Ammon's horn (tissue), 1 donor: ENCODE measurements around the gene YTHDC1.
A peak's percentile ranks its signal among the peaks of the same experiment; 100 is the strongest.
"Not testable (repeated sequence)": the region's sequence is repeated elsewhere in the genome, so short reads cannot be mapped to it uniquely, and the experiment has no call there.

Source experiments
- DNase-seq: peaks from one replicate; pipeline ENCODE4 v3.0.0-alpha.2; 2016; ENCODE audit warnings: low spot score

Gene YTHDC1

GRCh38 chr4:68288393-68288740, 61.5 kb downstream of the YTHDC1 start:
- no peak for DNase-seq

- no peak for DNase-seq
These were observed 62.0 kb downstream of the YTHDC1 start for GRCh38 chr4:68287704-68288392.

- no peak for DNase-seq
These were observed 66.2 kb downstream of the YTHDC1 start for GRCh38 chr4:68283714-68284113.

GRCh38 chr4:68283095-68283494, 66.8 kb downstream of the YTHDC1 start:
- DNase-seq, result no peak

- DNase-seq, result not testable (repeated sequence)
These were observed 67.8 kb downstream of the YTHDC1 start for GRCh38 chr4:68281796-68282740.

GRCh38 chr4:68278029-68278428, 71.9 kb downstream of the YTHDC1 start:
- DNase-seq, result no peak

- no peak for DNase-seq
These were observed 72.3 kb downstream of the YTHDC1 start for GRCh38 chr4:68277627-68278026.

- no peak for DNase-seq
These were observed 77.0 kb downstream of the YTHDC1 start for GRCh38 chr4:68272860-68273259.

- no peak for DNase-seq
These were observed 77.5 kb downstream of the YTHDC1 start for GRCh38 chr4:68272380-68272779.

- peak; percentile 65 for DNase-seq
These were observed 78.0 kb downstream of the YTHDC1 start for GRCh38 chr4:68271851-68272357.

GRCh38 chr4:68267433-68267944, 82.4 kb downstream of the YTHDC1 start:
- no peak for DNase-seq

- DNase-seq, result no peak
These were observed 84.9 kb downstream of the YTHDC1 start for GRCh38 chr4:68264875-68265565.
